Mesenchymal stem cell (in vitro differentiated cells and primary cell): ENCODE measurements around the gene CCNI.

Source experiments
- DNase-seq: peaks from one replicate; pipeline ENCODE4 v3.0.0-alpha.2; 2013
- H2AFZ ChIP-seq: one replicate; pipeline ENCODE4 v1.6.1; 2013; ENCODE audit warnings: low read depth, mild to moderate bottlenecking, control low read depth, inconsistent platforms, low read length, moderate library complexity
- H2AK5ac ChIP-seq: 2 replicates; pipeline ENCODE4 v1.6.1; 2013; ENCODE audit warnings: low read length, moderate library complexity, mild to moderate bottlenecking, inconsistent platforms; ENCODE audit not compliant: severe bottlenecking
- H2BK120ac ChIP-seq: one replicate; pipeline ENCODE4 v1.6.1; 2013; ENCODE audit warnings: low read depth, mild to moderate bottlenecking, inconsistent platforms, low read length, moderate library complexity
- H2BK12ac ChIP-seq, 2 experiments: one replicate each; pipeline ENCODE4 v1.6.1; 2013; ENCODE audit warnings: inconsistent platforms in 2 of 2, low read length in 2 of 2, mild to moderate bottlenecking in 2 of 2, moderate library complexity in 2 of 2, control low read depth in 1 of 2
- H2BK15ac ChIP-seq: one replicate; pipeline ENCODE4 v1.6.1; 2013; ENCODE audit warnings: mild to moderate bottlenecking, low read depth, inconsistent platforms; ENCODE audit not compliant: poor library complexity, severe bottlenecking
- H2BK5ac ChIP-seq: 2 replicates; pipeline ENCODE4 v1.6.1; 2013; ENCODE audit warnings: low read depth, mild to moderate bottlenecking, low read length, control low read depth, inconsistent platforms; ENCODE audit not compliant: poor library complexity, severe bottlenecking
- H3K14ac ChIP-seq, 2 experiments: one replicate each; pipeline ENCODE4 v1.6.1; 2013; ENCODE audit warnings: inconsistent platforms in 2 of 2, low read length in 2 of 2, control low read depth in 1 of 2, mild to moderate bottlenecking in 1 of 2, moderate library complexity in 1 of 2
- H3K18ac ChIP-seq, 2 experiments: one replicate each; pipeline ENCODE4 v1.6.1; 2013; ENCODE audit warnings: inconsistent platforms in 2 of 2, low read length in 2 of 2, control low read depth in 1 of 2, low read depth in 1 of 2, mild to moderate bottlenecking in 1 of 2
- H3K23ac ChIP-seq, 2 experiments: one replicate each; pipeline ENCODE4 v1.6.1; 2013; ENCODE audit warnings: inconsistent platforms in 2 of 2, low read length in 2 of 2, mild to moderate bottlenecking in 2 of 2, moderate library complexity in 2 of 2, control low read depth in 1 of 2
- H3K27ac ChIP-seq: 2 replicates; pipeline ENCODE4 v1.5.1; 2013; ENCODE audit warnings: mild to moderate bottlenecking, moderate library complexity, low read length, control low read depth, inconsistent platforms; ENCODE audit not compliant: poor library complexity, severe bottlenecking
- H3K27me3 ChIP-seq, 2 experiments: 2 replicates each; pipeline versions ENCODE4 v1.6.1 to v1.7.0; 2013; ENCODE audit warnings: low read length in 2 of 2, mild to moderate bottlenecking in 2 of 2, moderate library complexity in 2 of 2, control low read depth in 1 of 2, inconsistent platforms in 1 of 2; ENCODE audit not compliant: control insufficient read depth in 1 of 2, insufficient read depth in 1 of 2
- H3K36me3 ChIP-seq, 2 experiments: 2 replicates each; pipeline versions ENCODE4 v1.6.1 to v1.7.0; 2013; ENCODE audit warnings: low read length in 2 of 2, control low read depth in 1 of 2, inconsistent platforms in 1 of 2, low read depth in 1 of 2, mild to moderate bottlenecking in 1 of 2; ENCODE audit not compliant: insufficient read depth in 2 of 2, control insufficient read depth in 1 of 2
- H3K4ac ChIP-seq, 2 experiments: one replicate each; pipeline ENCODE4 v1.6.1; 2013; ENCODE audit warnings: inconsistent platforms in 2 of 2, low read length in 2 of 2, mild to moderate bottlenecking in 2 of 2, moderate library complexity in 2 of 2, control low read depth in 1 of 2, low read depth in 1 of 2
- H3K4me1 ChIP-seq: 2 replicates; pipeline ENCODE4 v1.6.1; 2013; ENCODE audit warnings: low read depth, low read length, control low read depth; ENCODE audit not compliant: control insufficient read depth, insufficient read depth
- H3K4me2 ChIP-seq: 2 replicates; pipeline ENCODE4 v1.6.1; 2013; ENCODE audit warnings: low read length, mild to moderate bottlenecking, inconsistent platforms; ENCODE audit not compliant: poor library complexity, severe bottlenecking
- H3K4me3 ChIP-seq, 2 experiments: 2 replicates each; pipeline versions ENCODE4 v1.5.1 to v1.7.0; 2013; ENCODE audit warnings: low read length in 2 of 2, mild to moderate bottlenecking in 2 of 2, control low read depth in 1 of 2, low read depth in 1 of 2; ENCODE audit not compliant: insufficient read depth in 1 of 2
- H3K79me1 ChIP-seq: replicated peaks from 2 replicates; pipeline ENCODE4 v1.6.1; 2013; ENCODE audit warnings: mild to moderate bottlenecking, control low read depth, low read length, inconsistent platforms; ENCODE audit not compliant: poor library complexity, severe bottlenecking
- H3K9ac ChIP-seq: 2 replicates; pipeline ENCODE4 v1.7.0; 2013; ENCODE audit warnings: mild to moderate bottlenecking, low read length, moderate library complexity
- H3K9me3 ChIP-seq: 2 replicates; pipeline ENCODE4 v1.7.0; 2013; ENCODE audit warnings: mild to moderate bottlenecking, low read length; ENCODE audit not compliant: control insufficient read depth
- H4K8ac ChIP-seq: one replicate; pipeline ENCODE4 v1.6.1; 2013; ENCODE audit warnings: inconsistent platforms, mild to moderate bottlenecking, low read length, moderate library complexity
- H4K91ac ChIP-seq: one replicate; pipeline ENCODE4 v1.6.1; 2013; ENCODE audit warnings: mild to moderate bottlenecking, low read length, inconsistent platforms
- WGBS: methylation state at CpG from one replicate; pipeline ENCODE4 v1.1.7; 2013; ENCODE audit warnings: mixed read lengths; 5-methylcytosine and 5-hydroxymethylcytosine counted together

CCNI gene

GRCh38 chr4:77002321-77003107 lies 73.3 kb downstream of the CCNI start:
- Histone ChIP-seq H2BK15ac (no peak overlapping the region), H3K23ac (no peak overlapping the region), H2BK12ac (no peak overlapping the region), H3K9me3 (peaks cover 10% of the 10 kb centered on the region), H3K18ac (peak overlapping the region in 1 of 2 experiments; percentile 14), H4K8ac (no peak overlapping the region), H2AFZ (no peak overlapping the region), H4K91ac (no peak overlapping the region), H3K36me3 (peaks cover 16 to 84% of the 10 kb centered on the region in 2 experiments), H3K14ac (no peak overlapping the region), H3K27me3 (no peaks in the 10 kb centered on the region), H3K4ac (no peak overlapping the region), H2BK5ac (no peak overlapping the region), H3K4me3 (no peak overlapping the region), H3K9ac (peak overlapping the region; percentile 52), H2BK120ac (no peak overlapping the region), H3K27ac (peak overlapping the region; percentile 70), H3K4me1 (peaks cover 3% of the 10 kb centered on the region), H3K79me1 (peaks cover 9% of the 10 kb centered on the region), H3K4me2 (no peak overlapping the region), H2AK5ac (no peak overlapping the region)
- peak; percentile 59 for DNase-seq
- WGBS = 14% methylated on average over 5 of the region's 5 CpGs

- Histone ChIP-seq H3K4me1 (peaks cover 2% of the 10 kb centered on the region), H3K4me3 (no peak overlapping the region), H3K4me2 (no peak overlapping the region), H3K27ac (peak overlapping the region; percentile 70), H3K27me3 (no peaks in the 10 kb centered on the region), H3K9me3 (peaks cover 10% of the 10 kb centered on the region), H2BK15ac (no peak overlapping the region), H4K91ac (no peak overlapping the region), H2BK5ac (peak overlapping the region; percentile 49), H2BK12ac (no peak overlapping the region), H4K8ac (no peak overlapping the region), H2AK5ac (no peak overlapping the region), H3K18ac (no peak overlapping the region), H3K14ac (no peak overlapping the region), H3K4ac (no peak overlapping the region), H3K36me3 (peaks cover 21 to 86% of the 10 kb centered on the region in 2 experiments), H3K23ac (no peak overlapping the region), H3K9ac (peak overlapping the region; percentile 52), H2AFZ (no peak overlapping the region), H2BK120ac (no peak overlapping the region), H3K79me1 (peaks cover 11% of the 10 kb centered on the region)
- WGBS = 7% methylated on average over 1 of the region's 1 CpG
- peak; percentile 83 for DNase-seq
These were observed 73.9 kb downstream of the CCNI start for GRCh38 chr4:77001907-77002306.

GRCh38 chr4:76998251-76998901 lies 77.4 kb downstream of the CCNI start:
- Histone ChIP-seq H2BK120ac (no peak overlapping the region), H3K36me3 (peaks cover 26 to 61% of the 10 kb centered on the region in 2 experiments), H3K4me1 (peaks cover 3% of the 10 kb centered on the region), H3K27ac (peak overlapping the region; percentile 9), H3K4me3 (no peak overlapping the region), H2BK12ac (no peak overlapping the region), H3K9me3 (peaks cover 10% of the 10 kb centered on the region), H4K91ac (no peak overlapping the region), H3K18ac (peak overlapping the region in 1 of 2 experiments; percentile 52), H3K14ac (no peak overlapping the region), H3K27me3 (no peaks in the 10 kb centered on the region), H2AFZ (no peak overlapping the region), H2AK5ac (peak overlapping the region; percentile 5), H3K4me2 (no peak overlapping the region), H3K4ac (no peak overlapping the region), H4K8ac (peak overlapping the region; percentile 61), H3K79me1 (peaks cover 11% of the 10 kb centered on the region), H2BK15ac (no peak overlapping the region), H3K23ac (no peak overlapping the region), H2BK5ac (no peak overlapping the region), H3K9ac (no peak overlapping the region)
- 68% methylated on average over 8 of the region's 8 CpGs for WGBS
- peak; percentile 78 for DNase-seq

GRCh38 chr4:76997532-76997931 lies 78.3 kb downstream of the CCNI start:
- Histone ChIP-seq H3K14ac (no peak overlapping the region), H2BK5ac (no peak overlapping the region), H3K18ac (no peak overlapping the region), H3K27me3 (no peaks in the 10 kb centered on the region), H2BK12ac (no peak overlapping the region), H3K4me1 (peaks cover 3% of the 10 kb centered on the region), H4K8ac (no peak overlapping the region), H3K4me2 (no peak overlapping the region), H4K91ac (no peak overlapping the region), H2BK120ac (no peak overlapping the region), H2BK15ac (no peak overlapping the region), H3K36me3 (peaks cover 26 to 52% of the 10 kb centered on the region in 2 experiments), H3K79me1 (peaks cover 11% of the 10 kb centered on the region), H3K4me3 (no peak overlapping the region), H3K9ac (no peak overlapping the region), H3K4ac (no peak overlapping the region), H3K23ac (no peak overlapping the region), H3K9me3 (peaks cover 10% of the 10 kb centered on the region), H2AK5ac (peak overlapping the region; percentile 50), H2AFZ (no peak overlapping the region), H3K27ac (no peak overlapping the region)
- DNase-seq = no peak
- 96% methylated on average over 5 of the region's 5 CpGs for WGBS
